Measurements from ENCODE around the gene ALPL.

ALPL gene

GRCh38 chr1:21586846-21587601 lies 77.8 kb downstream of the ALPL start (continued):
- 0 out of 2 replicates have a peak, but pooled peaks have one; percentile 45 for TF ChIP-seq HIC1 (tag by site-specific recombination; IDR thresholded peaks at IDR 0.05)
- peak; percentile 99 for TF ChIP-seq EGR2 (tag by site-specific recombination; IDR thresholded peaks at IDR 0.05; ENCODE audit: low read depth)
- TF ChIP-seq SP7 (tag by site-specific recombination; IDR thresholded peaks at IDR 0.05): peak; percentile 77
- TF ChIP-seq ZNF704 (tag by site-specific recombination; IDR thresholded peaks at IDR 0.05): no peak

GRCh38 chr1:21587602-21587953 lies 78.4 kb downstream of the ALPL start:
- no peak overlapping the region for H3K27ac ChIP-seq (ENCODE audit: extremely low read depth, low read depth, low read length)
- no peaks in the 10 kb centered on the region for H3K36me3 ChIP-seq (ENCODE audit: control insufficient read depth in 2 of 2, insufficient read depth in 1 of 2, low read length in 2 of 2)
- no peak for TF ChIP-seq ZBTB1 (tag by site-specific recombination; IDR thresholded peaks at IDR 0.05)
- H3K4me3 ChIP-seq (ENCODE audit: low read depth, low read length): no peak overlapping the region
- H3K9me3 ChIP-seq (ENCODE audit: control insufficient read depth, insufficient read depth, low read depth, low read length): no peaks in the 10 kb centered on the region
- H3K4me1 ChIP-seq (ENCODE audit: control insufficient read depth, insufficient read depth, low read length): no peaks in the 10 kb centered on the region
- POLR2A ChIA-PET: no interaction called here
- CTCF ChIA-PET: no interaction called here

GRCh38 chr1:21589618-21590017 lies 80.4 kb downstream of the ALPL start:
- Histone ChIP-seq H3K4me3 (ENCODE audit: low read depth, low read length) (no peak overlapping the region), H3K36me3 (ENCODE audit: control insufficient read depth in 2 of 2, insufficient read depth in 1 of 2, low read length in 2 of 2) (no peaks in the 10 kb centered on the region), H3K27ac (ENCODE audit: extremely low read depth, low read depth, low read length) (no peak overlapping the region), H3K9me3 (ENCODE audit: control insufficient read depth, insufficient read depth, low read depth, low read length) (no peaks in the 10 kb centered on the region), H3K4me1 (ENCODE audit: control insufficient read depth, insufficient read depth, low read length) (no peaks in the 10 kb centered on the region)
- TF ChIP-seq ZNF558 (tag by site-specific recombination; IDR thresholded peaks at IDR 0.05): no peak
- no peak for TF ChIP-seq ZNF704 (tag by site-specific recombination; IDR thresholded peaks at IDR 0.05)
- TF ChIP-seq ZNF626 (tag by site-specific recombination; IDR thresholded peaks at IDR 0.05): no peak
- no peak for TF ChIP-seq ZBTB7A (tag by site-specific recombination; IDR thresholded peaks at IDR 0.05; ENCODE audit: low read depth)
- TF ChIP-seq RBAK (tag by site-specific recombination; IDR thresholded peaks at IDR 0.05): no peak
- TF ChIP-seq ZNF585B (tag by site-specific recombination; IDR thresholded peaks at IDR 0.05): no peak
- no peak for TF ChIP-seq ZNF530 (tag by site-specific recombination; IDR thresholded peaks at IDR 0.05; ENCODE audit: low read depth)
- no peak for TF ChIP-seq ZNF175 (tag by site-specific recombination; IDR thresholded peaks at IDR 0.05)
- TF ChIP-seq ZNF112 (tag by site-specific recombination; IDR thresholded peaks at IDR 0.05): no peak
- no peak for TF ChIP-seq ZNF571 (tag by site-specific recombination; IDR thresholded peaks at IDR 0.05)
- TF ChIP-seq, protein P1, sequence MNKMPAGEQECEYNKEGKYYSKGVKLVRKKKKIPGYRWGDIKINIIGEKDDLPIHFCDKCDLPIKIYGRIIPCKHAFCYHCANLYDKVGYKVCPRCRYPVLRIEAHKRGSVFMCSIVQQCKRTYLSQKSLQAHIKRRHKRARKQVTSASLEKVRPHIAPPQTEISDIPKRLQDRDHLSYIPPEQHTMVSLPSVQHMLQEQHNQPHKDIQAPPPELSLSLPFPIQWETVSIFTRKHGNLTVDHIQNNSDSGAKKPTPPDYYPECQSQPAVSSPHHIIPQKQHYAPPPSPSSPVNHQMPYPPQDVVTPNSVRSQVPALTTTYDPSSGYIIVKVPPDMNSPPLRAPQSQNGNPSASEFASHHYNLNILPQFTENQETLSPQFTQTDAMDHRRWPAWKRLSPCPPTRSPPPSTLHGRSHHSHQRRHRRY (tag by site-specific recombination; IDR thresholded peaks at IDR 0.05): no peak
- TF ChIP-seq HOXC10 (CRISPR knock-in tag; IDR thresholded peaks at IDR 0.05): no peak
- TF ChIP-seq ZFP37 (tag by site-specific recombination; IDR thresholded peaks at IDR 0.05): no peak
- ChIA-PET POLR2A (no interaction called here), CTCF (interaction anchor here (0.9 kb wide), 1 partner anchor 564 kb away, joined by 3 read pairs; no protein-coding TSS in a partner anchor)
